GDM1 (cell line): Measurements from ENCODE around the gene DRAM2.
A peak's percentile ranks its signal among the peaks of the same experiment; 100 is the strongest.

Experiments used
- DNase-seq: peaks from one replicate; lab custom pipeline; 2025; lab: John Stamatoyannopoulos, UW

The DRAM2 gene

GRCh38 chr1:111139956-111140679 is at the start of gene DRAM2, which contains the start of gene CEPT1:
TSS of gene DRAM2 (minus strand) at chr1:111140093. CDS start at chr1:111131554, 8,539 bp downstream.
TSS of gene CEPT1 (plus strand) at chr1:111140223. CDS start at chr1:111147715, 7,492 bp downstream.
- peak; percentile 89 for DNase-seq

GRCh38 chr1:111184663-111185062 is 44.8 kb upstream of the DRAM2 start:
- no peak for DNase-seq

- no peak for DNase-seq
Observed at GRCh38 chr1:111183308-111184069, 43.6 kb upstream of the DRAM2 start.

GRCh38 chr1:111182052-111182451 is 42.2 kb upstream of the DRAM2 start:
- DNase-seq: no peak

GRCh38 chr1:111179968-111180533 is 40.2 kb upstream of the DRAM2 start:
- no peak for DNase-seq

- DNase-seq: no peak
Observed at GRCh38 chr1:111176678-111177077, 36.8 kb upstream of the DRAM2 start.

- no peak for DNase-seq
Observed at GRCh38 chr1:111175349-111175748, 35.5 kb upstream of the DRAM2 start.

GRCh38 chr1:111174070-111174469 is 34.2 kb upstream of the DRAM2 start:
- DNase-seq: no peak

GRCh38 chr1:111172463-111172862 is 32.6 kb upstream of the DRAM2 start:
- no peak for DNase-seq

GRCh38 chr1:111164151-111164550 is 24.3 kb upstream of the DRAM2 start:
- DNase-seq: no peak

GRCh38 chr1:111163363-111163762 is 23.5 kb upstream of the DRAM2 start:
- no peak for DNase-seq

- DNase-seq: no peak
Observed at GRCh38 chr1:111162488-111162880, 22.6 kb upstream of the DRAM2 start.

GRCh38 chr1:111161843-111162487 is 22.1 kb upstream of the DRAM2 start:
- DNase-seq: no peak

- no peak for DNase-seq
Observed at GRCh38 chr1:111157431-111157830, 17.5 kb upstream of the DRAM2 start.

- DNase-seq: no peak
Observed at GRCh38 chr1:111154021-111154999, 14.4 kb upstream of the DRAM2 start.

GRCh38 chr1:111151838-111152237 is 11.9 kb upstream of the DRAM2 start:
- DNase-seq: no peak

GRCh38 chr1:111148376-111148881 is 8.5 kb upstream of the DRAM2 start:
- DNase-seq: no peak

- DNase-seq: no peak
Observed at GRCh38 chr1:111147948-111148347, 8.1 kb upstream of the DRAM2 start.

GRCh38 chr1:111145963-111146768 is 6.3 kb upstream of the DRAM2 start:
- DNase-seq: no peak

GRCh38 chr1:111145542-111145941 is 5.6 kb upstream of the DRAM2 start:
- no peak for DNase-seq
